KOPT-K1 (cell line): ENCODE results near the gene ALKAL2.
"Not testable (repeated sequence)": the region's sequence is repeated elsewhere in the genome, so short reads cannot be mapped to it uniquely, and the experiment has no call there.

Experiments
- H3K27ac ChIP-seq: fragments of 200-600 bp; sonication (generic); 2 replicates; pipeline ENCODE4 v1.5.1; 2016; ENCODE audit warnings: antibody characterized with exemption, mild to moderate bottlenecking, low read depth, low read length; ENCODE audit not compliant: poor library complexity, severe bottlenecking
- H3K36me3 ChIP-seq: fragments of 200-600 bp; sonication (generic); 2 replicates; pipeline ENCODE4 v1.5.1; 2017; ENCODE audit warnings: antibody characterized with exemption, mild to moderate bottlenecking, low read length, moderate library complexity; ENCODE audit not compliant: insufficient read depth
- H3K9me3 ChIP-seq: fragments of 200-600 bp; sonication (generic); 2 replicates; pipeline ENCODE4 v1.5.1; 2017; ENCODE audit warnings: antibody characterized with exemption, low read length, mild to moderate bottlenecking; ENCODE audit not compliant: insufficient read depth, poor library complexity, severe bottlenecking

The ALKAL2 gene, protein sequence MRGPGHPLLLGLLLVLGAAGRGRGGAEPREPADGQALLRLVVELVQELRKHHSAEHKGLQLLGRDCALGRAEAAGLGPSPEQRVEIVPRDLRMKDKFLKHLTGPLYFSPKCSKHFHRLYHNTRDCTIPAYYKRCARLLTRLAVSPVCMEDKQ

DNA sequence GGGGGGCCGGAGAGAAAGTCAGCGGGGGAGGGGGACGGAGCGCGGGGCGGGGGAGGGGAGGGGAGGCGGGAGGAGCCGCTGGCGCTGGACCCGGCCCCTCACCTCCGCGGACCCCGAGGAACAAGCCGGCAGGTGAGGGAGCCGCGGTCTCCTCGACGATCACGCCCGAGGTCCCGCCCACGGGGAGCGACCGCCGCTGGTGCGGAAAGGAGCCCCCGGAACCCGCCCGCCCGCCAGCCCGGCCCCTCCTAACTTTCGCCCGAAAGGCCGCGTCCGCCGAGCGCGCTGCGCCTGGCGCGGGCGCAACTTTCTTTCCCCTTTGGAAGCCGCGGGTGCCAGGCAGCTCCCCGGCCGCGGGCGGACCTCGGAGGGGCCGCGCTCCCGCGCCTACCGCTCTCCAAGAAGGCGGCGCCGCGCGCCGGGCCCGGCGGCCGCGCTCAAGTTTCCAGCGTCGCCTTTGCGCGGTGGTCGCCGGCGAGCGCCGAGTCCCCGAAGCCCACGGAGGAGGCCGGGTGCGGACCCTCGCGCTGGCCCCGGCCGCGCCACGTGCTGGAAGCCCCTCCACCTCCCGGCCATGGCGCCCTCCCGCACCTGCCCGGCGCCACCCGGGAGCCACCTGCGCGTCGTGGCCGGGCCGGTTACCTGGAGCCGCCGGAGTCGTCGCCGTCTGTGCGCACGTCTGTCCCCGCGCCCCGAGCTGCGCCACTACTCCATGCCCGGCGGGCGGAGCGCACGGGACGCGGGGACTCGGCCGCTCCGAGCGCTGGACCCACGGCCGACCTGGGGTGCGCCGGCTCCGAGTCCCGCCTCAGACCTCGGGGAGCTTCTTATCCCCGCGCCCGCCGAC, at the start of gene ALKAL2:
Gene ALKAL2, minus strand, starts transcription at position 181 of the 847 bp plus-strand sequence. CDS start 256 bp downstream, outside the sequence.
- no peak within 1 kb of the TSS for H3K27ac ChIP-seq
- H3K9me3 ChIP-seq = no peaks in the 10 kb centered on the region
- peaks cover 40% of the 10 kb centered on the region for H3K36me3 ChIP-seq

DNA sequence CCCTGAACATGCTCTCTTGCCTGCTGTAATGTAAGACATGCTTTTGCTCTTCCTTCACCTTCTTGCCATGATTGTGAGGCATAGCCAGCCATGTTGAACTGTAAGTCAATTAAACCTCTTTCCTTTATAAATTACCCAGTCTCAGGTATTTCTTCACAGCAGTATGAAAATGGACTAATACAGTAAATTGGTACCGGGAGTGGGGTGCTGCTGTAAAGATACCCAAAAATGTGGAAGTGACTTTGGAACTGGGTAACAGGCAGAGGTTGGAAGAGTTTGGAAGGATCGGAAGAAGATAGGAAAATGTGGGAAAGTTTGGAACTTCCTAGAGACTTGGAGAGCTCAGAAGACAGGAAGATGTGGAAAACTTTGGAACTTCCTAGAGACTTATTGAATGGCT, 49.1 kb upstream of the ALKAL2 start:
- not testable (repeated sequence) for H3K36me3 ChIP-seq, H3K27ac ChIP-seq
- H3K9me3 ChIP-seq = peaks cover 55% of the 10 kb centered on the region

DNA sequence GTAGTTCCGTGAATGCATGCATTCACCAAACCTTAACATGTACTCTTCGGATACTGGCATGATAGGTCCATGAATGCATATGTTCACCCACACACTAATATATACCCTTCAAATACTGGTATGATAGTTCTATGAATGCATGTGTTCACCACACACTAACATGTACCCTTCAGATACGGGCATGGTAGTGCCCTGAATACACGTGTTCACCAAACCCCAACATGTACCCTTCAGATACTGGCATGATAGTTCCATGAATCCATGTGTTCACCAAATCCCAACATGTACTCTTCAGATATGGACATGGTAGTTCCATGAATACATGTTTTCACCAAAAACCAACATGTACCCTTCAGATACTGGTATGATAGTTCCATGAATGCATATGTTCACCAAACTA, 48.5 kb upstream of the ALKAL2 start:
- no peak overlapping the region for H3K27ac ChIP-seq
- no peaks in the 10 kb centered on the region for H3K36me3 ChIP-seq
- H3K9me3 ChIP-seq = peaks cover 55% of the 10 kb centered on the region

DNA sequence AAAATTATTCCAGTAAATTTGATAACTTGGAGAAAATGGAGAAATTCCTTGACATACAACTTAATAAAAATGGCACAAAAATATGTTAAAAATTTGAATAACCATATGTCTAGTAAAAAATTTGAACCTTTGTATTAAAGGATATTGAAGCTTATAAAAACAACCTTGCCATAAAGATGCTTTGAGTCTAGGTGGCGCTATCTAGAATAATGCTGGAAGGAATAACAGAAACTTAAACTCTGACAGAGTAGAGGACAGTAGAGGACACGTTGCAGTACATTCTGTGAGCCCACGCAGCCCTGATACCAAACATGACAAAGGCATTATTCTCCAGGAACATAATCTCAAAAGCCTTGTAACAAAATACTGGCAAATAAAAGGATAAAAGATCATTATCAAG, 44.7 kb upstream of the ALKAL2 start:
- Histone ChIP-seq H3K9me3 (peaks cover 23% of the 10 kb centered on the region), H3K36me3 (no peaks in the 10 kb centered on the region), H3K27ac (no peak overlapping the region)

DNA sequence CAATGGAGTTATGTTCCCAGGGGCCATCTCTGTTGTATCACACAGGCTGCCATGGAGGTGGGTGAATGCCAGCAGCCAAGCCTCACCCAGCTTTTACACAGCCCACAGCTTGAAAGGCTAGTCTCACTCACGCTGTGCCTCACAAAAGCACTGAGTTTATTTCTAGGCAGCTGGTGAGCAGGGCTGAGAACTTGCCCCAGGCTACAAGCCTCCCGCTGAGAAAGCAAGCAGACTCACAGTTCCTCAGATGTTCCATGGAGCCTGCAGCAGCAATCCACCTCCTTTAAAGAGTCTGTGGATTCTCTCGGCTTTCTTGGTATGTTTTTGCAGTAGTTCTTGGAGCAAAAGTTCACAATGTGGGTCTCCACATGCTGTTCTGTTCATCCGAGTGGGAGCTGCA, 40.9 kb upstream of the ALKAL2 start:
- Histone ChIP-seq H3K27ac (no peak overlapping the region), H3K9me3 (no peaks in the 10 kb centered on the region), H3K36me3 (no peaks in the 10 kb centered on the region)

DNA sequence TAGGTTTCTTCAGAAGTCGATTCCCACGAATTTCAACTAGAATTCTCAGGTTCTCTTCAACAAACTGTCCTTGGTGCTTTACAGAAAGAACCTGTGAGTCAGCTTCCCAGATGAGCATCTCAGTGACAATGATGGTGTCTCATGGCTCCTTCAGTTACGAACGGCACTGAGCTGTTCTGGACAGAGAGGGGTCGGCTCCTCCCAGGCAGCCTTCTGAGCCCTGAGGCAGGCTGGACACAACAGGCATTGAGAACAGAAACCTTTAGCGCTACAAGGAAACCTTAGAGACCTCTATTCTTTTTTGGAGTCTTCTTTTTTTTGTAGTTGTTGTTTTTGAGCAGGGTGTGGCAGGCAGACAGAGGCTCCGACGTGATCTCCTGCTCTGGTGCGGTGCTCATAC, 35.1 kb upstream of the ALKAL2 start:
- H3K27ac ChIP-seq = no peak overlapping the region
- H3K36me3 ChIP-seq = no peaks in the 10 kb centered on the region
- no peaks in the 10 kb centered on the region for H3K9me3 ChIP-seq

DNA sequence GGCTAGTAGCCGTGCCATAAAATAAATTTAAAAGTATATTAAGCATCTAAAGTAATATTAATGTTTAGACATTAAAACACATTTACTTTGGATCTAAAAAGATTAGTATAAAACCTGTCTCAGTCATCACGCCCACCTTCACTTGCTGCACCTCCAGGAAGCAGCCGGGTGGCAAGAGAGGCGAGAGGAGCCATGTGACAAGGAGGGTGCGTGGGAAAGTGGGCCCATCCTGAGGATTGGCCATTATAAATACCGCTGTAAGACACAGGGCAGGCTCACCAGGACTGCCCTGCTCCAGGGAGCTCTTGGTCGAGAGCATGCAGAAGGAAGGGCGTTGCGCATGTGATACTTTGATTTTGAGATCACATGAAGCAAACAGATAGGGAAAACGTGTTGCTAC, 34.4 kb upstream of the ALKAL2 start:
- no peaks in the 10 kb centered on the region for H3K36me3 ChIP-seq
- H3K9me3 ChIP-seq = no peaks in the 10 kb centered on the region
- H3K27ac ChIP-seq = no peak overlapping the region

DNA sequence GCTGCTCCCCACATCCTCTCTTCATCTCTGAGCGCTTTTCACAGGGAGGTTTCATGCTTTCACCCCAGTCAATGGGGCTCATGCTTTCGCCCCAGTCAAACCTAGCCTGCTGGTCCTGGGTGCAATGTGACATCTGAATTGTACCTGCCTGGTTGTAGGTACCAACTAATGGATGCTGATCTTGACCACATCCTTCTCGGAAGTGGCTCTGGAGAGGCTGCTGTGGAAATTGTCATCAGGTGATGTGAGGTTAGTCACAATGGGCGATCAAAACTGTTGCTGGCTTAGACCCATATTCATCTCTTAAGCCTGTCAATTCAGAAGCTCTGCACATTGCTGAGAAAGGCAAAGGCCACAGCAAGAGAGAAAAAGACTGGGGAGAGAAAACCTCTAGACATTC, 32.7 kb upstream of the ALKAL2 start:
- no peaks in the 10 kb centered on the region for H3K9me3 ChIP-seq
- H3K36me3 ChIP-seq = no peaks in the 10 kb centered on the region
- no peak overlapping the region for H3K27ac ChIP-seq

DNA sequence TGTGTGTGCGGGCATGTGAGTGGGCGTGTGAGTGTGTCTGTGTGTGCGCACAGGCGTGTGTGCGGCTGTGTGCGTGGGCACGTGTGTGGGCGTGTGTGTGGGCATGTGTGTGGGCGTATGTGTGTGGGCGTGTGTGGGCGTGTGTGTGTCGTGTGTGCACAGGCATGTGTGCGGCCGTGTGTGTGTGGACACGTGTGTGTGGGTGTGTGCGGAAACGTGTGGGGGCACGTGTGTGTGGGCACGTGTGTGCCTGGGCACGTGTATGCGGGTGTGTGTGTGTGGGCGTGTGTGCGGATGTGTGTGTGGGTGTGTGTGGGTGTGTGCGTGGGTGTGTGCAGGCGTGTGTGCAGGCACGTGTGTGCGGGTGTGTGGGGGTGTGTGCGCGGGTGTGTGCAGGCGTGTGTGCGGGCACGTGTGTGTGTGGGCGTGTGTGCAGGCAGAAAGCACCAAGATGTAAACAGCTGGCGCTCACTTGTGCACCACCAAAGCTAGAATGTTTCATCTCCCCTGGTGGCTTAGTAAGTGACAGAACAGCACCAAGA, 31.2 kb upstream of the ALKAL2 start:
- H3K27ac ChIP-seq = no peak overlapping the region
- no peaks in the 10 kb centered on the region for H3K36me3 ChIP-seq
- H3K9me3 ChIP-seq = no peaks in the 10 kb centered on the region

DNA sequence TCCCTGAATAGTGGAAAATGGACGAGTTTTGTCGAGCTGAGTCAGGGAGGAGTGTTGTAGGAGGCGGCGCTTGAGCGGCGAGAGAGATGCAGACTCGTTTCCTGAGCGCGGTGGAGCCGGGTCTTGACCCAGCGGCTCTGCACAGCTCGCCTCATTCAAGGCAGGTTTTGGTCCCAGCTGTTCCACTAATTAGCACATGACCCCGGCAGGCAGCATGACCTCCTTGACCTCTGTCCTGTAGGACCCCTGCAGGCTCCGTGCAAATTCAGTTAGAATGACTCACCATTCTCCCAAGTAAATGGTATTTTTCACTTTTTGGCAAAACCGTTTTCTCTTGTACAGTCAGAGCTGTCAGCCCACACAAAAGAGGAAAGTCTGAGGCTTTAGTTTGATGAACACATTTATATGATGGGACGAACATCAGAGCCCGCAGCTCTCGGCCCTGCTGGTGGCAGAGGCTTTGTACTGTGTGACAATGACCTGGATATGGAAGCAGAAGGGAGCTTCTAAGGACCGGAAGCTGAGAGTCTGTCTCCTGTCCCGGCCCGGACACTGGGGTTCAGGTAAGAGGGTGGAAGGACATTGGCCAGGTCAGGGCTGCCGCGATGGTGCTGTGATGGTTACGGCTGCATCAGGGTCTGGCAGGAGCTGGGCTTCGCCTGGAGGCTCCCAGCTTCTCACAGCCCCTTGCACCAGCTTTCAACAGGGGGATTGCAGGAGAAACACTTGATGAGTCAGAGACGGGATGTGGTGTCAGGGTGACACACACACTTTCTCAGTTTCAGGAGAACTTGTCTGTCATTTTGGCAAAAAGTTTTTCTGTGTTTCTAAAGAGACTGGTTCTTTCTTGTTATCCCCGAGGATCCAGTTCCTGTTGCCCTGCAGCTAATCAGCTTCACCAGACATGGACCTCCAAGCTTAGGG, 29.9 kb upstream of the ALKAL2 start:
- Histone ChIP-seq H3K9me3 (no peaks in the 10 kb centered on the region), H3K36me3 (no peaks in the 10 kb centered on the region), H3K27ac (no peak overlapping the region)

DNA sequence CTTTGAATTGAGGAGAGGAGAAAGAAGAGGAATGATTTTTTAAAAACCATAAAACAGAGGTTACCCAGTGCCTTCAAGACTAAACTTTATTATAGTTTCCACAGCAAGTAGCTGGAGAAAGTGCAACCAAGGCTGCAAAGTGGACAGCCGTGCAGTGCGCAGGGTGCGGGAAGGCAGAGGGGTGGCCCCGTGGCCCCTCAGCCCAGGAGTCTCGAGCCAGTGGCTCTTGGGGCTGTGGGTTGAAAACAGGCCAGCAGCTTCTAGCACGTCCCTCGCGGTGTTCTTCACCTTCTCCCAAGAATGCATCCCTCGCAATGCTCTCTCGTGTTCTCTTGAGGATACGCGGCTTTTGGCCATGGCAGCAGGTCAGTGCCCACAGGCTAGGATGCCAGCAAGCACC, 28.5 kb upstream of the ALKAL2 start:
- Histone ChIP-seq H3K9me3 (no peaks in the 10 kb centered on the region), H3K27ac (no peak overlapping the region), H3K36me3 (no peaks in the 10 kb centered on the region)

DNA sequence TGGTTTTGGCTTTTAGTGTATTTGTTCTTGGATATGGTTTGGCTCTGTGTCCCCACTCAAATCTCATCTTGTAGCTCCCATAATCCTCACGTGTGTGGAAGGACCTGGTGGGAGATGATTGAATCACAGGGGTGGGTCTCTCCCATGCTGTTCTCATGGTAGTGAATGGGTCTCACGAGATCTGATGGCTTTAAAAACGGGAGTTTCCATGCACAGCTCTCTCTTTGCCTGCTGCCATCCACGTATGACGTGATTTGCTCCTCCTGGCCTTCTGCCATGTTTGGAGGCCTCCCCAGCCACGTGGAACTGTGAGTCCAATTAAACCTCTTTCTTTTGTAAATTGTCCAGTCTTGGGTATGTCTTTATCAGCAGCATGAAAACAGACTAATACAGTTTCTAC, 28.0 kb upstream of the ALKAL2 start:
- H3K27ac ChIP-seq, H3K9me3 ChIP-seq, H3K36me3 ChIP-seq: not testable (repeated sequence)

DNA sequence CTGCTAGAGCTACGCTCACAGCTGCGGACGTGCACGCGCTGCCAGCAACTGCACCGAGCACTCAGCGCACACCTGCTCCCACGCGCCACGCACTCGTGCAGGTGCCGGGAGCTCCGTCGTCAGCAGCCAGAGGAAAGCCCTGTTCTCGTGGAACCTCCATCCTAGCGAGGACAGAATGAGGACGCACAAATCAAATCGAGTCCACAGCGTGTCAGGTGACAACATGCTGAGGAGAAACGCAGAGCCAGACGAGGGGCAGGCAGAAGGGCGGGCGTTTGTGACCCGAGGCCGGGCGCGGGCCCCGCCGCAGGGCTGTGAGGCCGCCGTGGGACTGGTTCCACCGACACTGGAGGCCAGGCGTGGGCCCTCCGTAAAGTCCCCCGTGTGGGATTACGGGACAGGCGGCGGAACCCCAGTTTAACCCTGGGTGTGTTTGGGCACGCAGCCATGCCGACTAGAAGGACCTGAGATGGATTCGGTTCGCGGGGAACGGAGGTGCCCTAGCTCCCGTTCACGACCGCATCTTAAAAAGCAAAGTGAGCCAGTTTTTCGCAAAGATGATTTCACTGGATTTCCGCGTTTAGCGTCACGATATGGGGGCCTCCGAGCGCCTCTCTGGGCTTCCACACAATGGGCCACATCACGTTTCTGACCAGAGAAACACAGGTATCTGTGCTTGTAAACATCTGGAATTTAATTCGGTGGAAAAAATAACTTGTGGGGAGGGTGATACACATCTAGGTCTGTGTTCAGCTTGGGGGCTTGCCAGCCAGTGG, 26.9 kb upstream of the ALKAL2 start:
- no peak overlapping the region for H3K27ac ChIP-seq

DNA sequence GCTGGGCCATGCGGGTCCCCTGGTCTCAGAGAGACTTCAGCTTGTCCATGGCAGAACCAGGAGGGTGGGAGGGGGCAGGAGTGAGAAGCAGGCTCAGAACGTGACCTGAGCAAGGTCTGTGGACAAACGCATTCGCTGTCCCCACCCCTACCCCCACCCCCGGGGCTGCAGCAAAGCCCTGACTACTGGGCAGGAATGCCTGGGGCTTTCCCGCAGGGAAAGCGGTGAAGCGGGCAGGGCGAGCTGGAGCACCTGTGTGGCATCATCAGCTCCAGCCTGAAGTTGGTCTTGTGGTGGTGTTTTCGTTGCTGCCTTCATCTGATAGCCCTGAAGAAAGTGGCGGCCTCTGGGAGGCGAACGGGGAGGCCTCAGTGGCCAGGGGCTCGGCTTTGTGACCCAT, 26.1 kb upstream of the ALKAL2 start:
- no peaks in the 10 kb centered on the region for H3K9me3 ChIP-seq
- H3K27ac ChIP-seq = no peak overlapping the region
- no peaks in the 10 kb centered on the region for H3K36me3 ChIP-seq

More for the DNA sequence above, 26.9 kb upstream of the ALKAL2 start:
- H3K9me3 ChIP-seq = no peaks in the 10 kb centered on the region
- no peaks in the 10 kb centered on the region for H3K36me3 ChIP-seq
